CD4-positive, alpha-beta memory T cell (primary cell): ENCODE measurements around the gene PRAMEF1. TPM values are rescaled to one million over a fixed set of nuclear protein-coding genes. Genes with fewer than 3 reads are reported as not detected.

Experiments used
- CTCF ChIA-PET: fragments of 350-600 bp; sonication (Branson Sonifier 250); formaldehyde crosslinking; loops from one replicate; lab custom pipeline; 2021; ENCODE audit warnings: inconsistent platforms; ENCODE audit not compliant: partially characterized antibody; lab: Charles Lee
- POLR2A ChIA-PET: fragments of 350-600 bp; sonication (Branson Sonifier 250); formaldehyde crosslinking; loops from one replicate; lab custom pipeline; 2021; ENCODE audit not compliant: partially characterized antibody; lab: Charles Lee
- DNase-seq, 5 donors: peaks; one replicate each; pipeline versions ENCODE4 v3.0.0 to v3.0.0-alpha.2; 2020 to 2022; ENCODE audit warnings: mixed read lengths in 1 of 5
- H3K27ac ChIP-seq: one replicate; pipeline ENCODE4 v1.7.0; 2013; ENCODE audit warnings: low read depth, low read length
- H3K27me3 ChIP-seq: 2 replicates; pipeline ENCODE4 v1.7.0; 2013; ENCODE audit warnings: mild to moderate bottlenecking, low read length, moderate library complexity; ENCODE audit not compliant: insufficient read depth
- H3K36me3 ChIP-seq: 2 replicates; pipeline ENCODE4 v1.7.0; 2013; ENCODE audit warnings: mild to moderate bottlenecking, low read length, moderate library complexity; ENCODE audit not compliant: insufficient read depth
- H3K4me1 ChIP-seq: 2 replicates; pipeline ENCODE4 v1.7.0; 2013; ENCODE audit warnings: mild to moderate bottlenecking, low read length, moderate library complexity; ENCODE audit not compliant: insufficient read depth
- H3K4me3 ChIP-seq, 2 donors: one replicate each; pipeline ENCODE4 v1.7.0; 2013; ENCODE audit warnings: low read length in 2 of 2, mild to moderate bottlenecking in 1 of 2
- H3K9me3 ChIP-seq, 2 donors: one replicate each; pipeline ENCODE4 v1.7.0; 2013; ENCODE audit warnings: low read length in 2 of 2, control low read depth in 1 of 2; ENCODE audit not compliant: control insufficient read depth in 1 of 2
- H3K27ac Mint-ChIP-seq, 7 donors: one replicate each; pipeline ENCODE4 v1.8.0; 2020 to 2021; ENCODE audit warnings: mixed read lengths in 7 of 7, mild to moderate bottlenecking in 6 of 7, inconsistent platforms in 3 of 7, moderate library complexity in 3 of 7
- H3K27me3 Mint-ChIP-seq, 2 donors: one replicate each; pipeline ENCODE4 v1.8.0; 2020 to 2021; ENCODE audit warnings: mixed read lengths in 2 of 2
- H3K36me3 Mint-ChIP-seq, 2 donors: one replicate each; pipeline ENCODE4 v1.8.0; 2020 to 2021; ENCODE audit warnings: mixed read lengths in 2 of 2, inconsistent platforms in 1 of 2, mild to moderate bottlenecking in 1 of 2
- H3K4me1 Mint-ChIP-seq, 4 donors: one replicate each; pipeline ENCODE4 v1.8.0; 2020 to 2021; ENCODE audit warnings: mixed read lengths in 4 of 4, mild to moderate bottlenecking in 1 of 4
- H3K4me3 Mint-ChIP-seq, 8 donors: one replicate each; pipeline ENCODE4 v1.8.0; 2020 to 2021; ENCODE audit warnings: mixed read lengths in 8 of 8, mild to moderate bottlenecking in 7 of 8, moderate library complexity in 6 of 8, inconsistent platforms in 3 of 8
- H3K9me3 Mint-ChIP-seq, 8 donors: one replicate each; pipeline ENCODE4 v1.8.0; 2020 to 2021; ENCODE audit warnings: mixed read lengths in 8 of 8, mild to moderate bottlenecking in 5 of 8, inconsistent platforms in 3 of 8, moderate library complexity in 1 of 8
- intact Hi-C: fragments of 100-400 bp; cut with micrococcal nuclease; formaldehyde crosslinking; loops from one replicate; pipeline ENCODE4 v1.15.1; 2023
- polyA plus RNA-seq, 2 donors: library from polyadenylated mRNA; unstranded; fragments of 300-500 nt; fragmentation: Illumina TruSeq; gene quantifications; one replicate each; pipeline ENCODE4 v1.2.3, GENCODE V29; 2021
- total RNA-seq, 2 experiments: library from RNA; stranded (reverse); gene quantifications; one replicate each; pipeline ENCODE4 v1.2.3, GENCODE V29; 2021

The PRAMEF1 gene
- total and polyA plus RNA-seq, 4 experiments from 2014 or later, result not detected

GRCh38 chr1:12756768-12757413, 34.3 kb upstream of the PRAMEF1 start:
- DNase-seq, result no peak
- H3K36me3 Mint-ChIP-seq, result no peaks in the 10 kb centered on the region
- H3K36me3 ChIP-seq, result no peaks in the 10 kb centered on the region
- no peaks in the 10 kb centered on the region for H3K4me1 ChIP-seq
- peaks cover 14 to 32% of the 10 kb centered on the region in 2 donors for H3K27me3 Mint-ChIP-seq
- H3K9me3 Mint-ChIP-seq, result peaks cover 0 to 2% (median 0%) of the 10 kb centered on the region in 8 donors
- POLR2A ChIA-PET, result no interaction called here
- peaks cover 1% of the 10 kb centered on the region for H3K27me3 ChIP-seq
- CTCF ChIA-PET, result no interaction called here
- intact Hi-C loops, result no loop called here
- H3K27ac Mint-ChIP-seq, result no peak overlapping the region
- no peak overlapping the region for H3K4me3 ChIP-seq
- H3K4me3 Mint-ChIP-seq, result no peak overlapping the region
- no peaks in the 10 kb centered on the region for H3K4me1 Mint-ChIP-seq
- H3K27ac ChIP-seq, result no peak overlapping the region
- H3K9me3 ChIP-seq, result no peaks in the 10 kb centered on the region

GRCh38 chr1:12757836-12758235, 33.4 kb upstream of the PRAMEF1 start:
- Mint-ChIP-seq H3K27me3 (peaks cover 14 to 32% of the 10 kb centered on the region in 2 donors), H3K4me1 (no peaks in the 10 kb centered on the region), H3K4me3 (no peak overlapping the region), H3K9me3 (peaks cover 0 to 2% (median 0%) of the 10 kb centered on the region in 8 donors), H3K27ac (no peak overlapping the region), H3K36me3 (no peaks in the 10 kb centered on the region)
- ChIA-PET POLR2A (no interaction called here), CTCF (no interaction called here)
- Histone ChIP-seq H3K4me1 (no peaks in the 10 kb centered on the region), H3K27me3 (no peaks in the 10 kb centered on the region), H3K4me3 (no peak overlapping the region), H3K27ac (no peak overlapping the region), H3K36me3 (no peaks in the 10 kb centered on the region), H3K9me3 (no peaks in the 10 kb centered on the region)
- intact Hi-C loops, result no loop called here
- DNase-seq, result no peak

- H3K9me3 Mint-ChIP-seq, result peaks cover 0 to 2% (median 0%) of the 10 kb centered on the region in 8 donors
- no peaks in the 10 kb centered on the region for H3K4me1 ChIP-seq
- H3K4me3 ChIP-seq, result no peak overlapping the region
- H3K9me3 ChIP-seq, result no peaks in the 10 kb centered on the region
- no peaks in the 10 kb centered on the region for H3K27me3 ChIP-seq
- H3K27ac Mint-ChIP-seq, result no peak overlapping the region
- ChIA-PET POLR2A (no interaction called here), CTCF (no interaction called here)
- no peaks in the 10 kb centered on the region for H3K36me3 ChIP-seq
- H3K27ac ChIP-seq, result no peak overlapping the region
- no peaks in the 10 kb centered on the region for H3K36me3 Mint-ChIP-seq
- intact Hi-C loops, result no loop called here
- no peaks in the 10 kb centered on the region for H3K4me1 Mint-ChIP-seq
- no peak for DNase-seq
- H3K4me3 Mint-ChIP-seq, result no peak overlapping the region
- peaks cover 15 to 30% of the 10 kb centered on the region in 2 donors for H3K27me3 Mint-ChIP-seq
Measured at GRCh38 chr1:12760256-12760795, 30.9 kb upstream of the PRAMEF1 start.

GRCh38 chr1:12761781-12762180, 29.4 kb upstream of the PRAMEF1 start:
- intact Hi-C loops, result no loop called here
- H3K4me3 ChIP-seq, result no peak overlapping the region
- H3K4me1 ChIP-seq, result no peaks in the 10 kb centered on the region
- no peaks in the 10 kb centered on the region for H3K36me3 Mint-ChIP-seq
- no peak for DNase-seq
- H3K27ac Mint-ChIP-seq, result no peak overlapping the region
- ChIA-PET POLR2A (no interaction called here), CTCF (no interaction called here)
- no peaks in the 10 kb centered on the region for H3K9me3 ChIP-seq
- H3K27me3 ChIP-seq, result no peaks in the 10 kb centered on the region
- H3K27ac ChIP-seq, result no peak overlapping the region
- H3K4me3 Mint-ChIP-seq, result no peak overlapping the region
- peaks cover 0 to 2% (median 0%) of the 10 kb centered on the region in 8 donors for H3K9me3 Mint-ChIP-seq
- H3K4me1 Mint-ChIP-seq, result no peaks in the 10 kb centered on the region
- H3K36me3 ChIP-seq, result no peaks in the 10 kb centered on the region
- H3K27me3 Mint-ChIP-seq, result peaks cover 14 to 27% of the 10 kb centered on the region in 2 donors

GRCh38 chr1:12762766-12763165, 28.4 kb upstream of the PRAMEF1 start:
- no peaks in the 10 kb centered on the region for H3K4me1 ChIP-seq
- intact Hi-C loops, result no loop called here
- ChIA-PET POLR2A (no interaction called here), CTCF (no interaction called here)
- no peaks in the 10 kb centered on the region for H3K36me3 ChIP-seq
- no peak for DNase-seq
- no peaks in the 10 kb centered on the region for H3K9me3 ChIP-seq
- Mint-ChIP-seq H3K4me3 (no peak overlapping the region), H3K27me3 (peaks cover 18 to 28% of the 10 kb centered on the region in 2 donors), H3K27ac (no peak overlapping the region), H3K4me1 (no peaks in the 10 kb centered on the region), H3K9me3 (peaks cover 0 to 2% (median 0%) of the 10 kb centered on the region in 8 donors), H3K36me3 (no peaks in the 10 kb centered on the region)
- no peaks in the 10 kb centered on the region for H3K27me3 ChIP-seq
- no peak overlapping the region for H3K27ac ChIP-seq
- H3K4me3 ChIP-seq, result no peak overlapping the region

- Histone ChIP-seq H3K27me3 (no peaks in the 10 kb centered on the region), H3K9me3 (no peaks in the 10 kb centered on the region), H3K4me3 (no peak overlapping the region), H3K4me1 (no peaks in the 10 kb centered on the region), H3K27ac (no peak overlapping the region), H3K36me3 (no peaks in the 10 kb centered on the region)
- Mint-ChIP-seq H3K36me3 (no peaks in the 10 kb centered on the region), H3K27me3 (peaks cover 16 to 27% of the 10 kb centered on the region in 2 donors), H3K4me1 (no peaks in the 10 kb centered on the region), H3K27ac (no peak overlapping the region), H3K9me3 (peaks cover 0 to 2% (median 0%) of the 10 kb centered on the region in 8 donors), H3K4me3 (no peak overlapping the region)
- CTCF ChIA-PET, result no interaction called here
- no peak for DNase-seq
- intact Hi-C loops, result no loop called here
- POLR2A ChIA-PET, result no interaction called here
Measured at GRCh38 chr1:12763479-12763878, 27.7 kb upstream of the PRAMEF1 start.

- intact Hi-C loops, result no loop called here
- no peaks in the 10 kb centered on the region for H3K36me3 Mint-ChIP-seq
Measured at GRCh38 chr1:12764016-12764415, 27.2 kb upstream of the PRAMEF1 start.

More at GRCh38 chr1:12764016-12764415, 27.2 kb upstream of the PRAMEF1 start:
- Mint-ChIP-seq H3K9me3 (peaks cover 0 to 2% (median 0%) of the 10 kb centered on the region in 8 donors), H3K27ac (no peak overlapping the region), H3K27me3 (peaks cover 16 to 26% of the 10 kb centered on the region in 2 donors), H3K4me1 (no peaks in the 10 kb centered on the region), H3K4me3 (no peak overlapping the region)
- POLR2A ChIA-PET, result no interaction called here
- Histone ChIP-seq H3K4me1 (no peaks in the 10 kb centered on the region), H3K27me3 (no peaks in the 10 kb centered on the region), H3K36me3 (no peaks in the 10 kb centered on the region), H3K9me3 (no peaks in the 10 kb centered on the region), H3K4me3 (no peak overlapping the region), H3K27ac (no peak overlapping the region)
- DNase-seq, result no peak
- CTCF ChIA-PET, result no interaction called here
